ENCODE measurements around the gene SPRN. TPM values are rescaled to one million over a fixed set of nuclear protein-coding genes. Genes with fewer than 3 reads are reported as not detected.

Gene SPRN
- total RNA-seq, 1 experiment from 2014 or later: not detected

Small RNA genes within 50 kb of the gene (small RNA-seq; reads per million reads assigned to genes)
- gene AL360181.4 (0 reads per million in 2 experiments), gene MIR3944 (0.02 to 0.06 reads per million in 2 experiments)

Other genes starting within 250 kb of the SPRN start
- gene UTF1, start 194.4 kb downstream of the SPRN start, total RNA-seq (2014; rRNA removed; shearing (Covaris generic)): not detected in 2 replicates
- gene VENTX, start 186.8 kb downstream of the SPRN start, total RNA-seq (2014; rRNA removed; shearing (Covaris generic)): not detected in 2 replicates
- gene ADAM8, start 147.8 kb downstream of the SPRN start, total RNA-seq (2014; rRNA removed; shearing (Covaris generic)): 2.5 and 3.7 TPM in 2 replicates
- 52.9 and 55.9 TPM in 2 replicates for gene TUBGCP2, start 115.8 kb downstream of the SPRN start, total RNA-seq (2014; rRNA removed; shearing (Covaris generic))
- gene ZNF511, start 115.7 kb downstream of the SPRN start, total RNA-seq (2014; rRNA removed; shearing (Covaris generic)): 50.4 and 56.6 TPM in 2 replicates
- 0.20 TPM in 1 of 2 replicates, not detected in the other for gene CALY, start 87.7 kb downstream of the SPRN start, total RNA-seq (2014; rRNA removed; shearing (Covaris generic))
- gene PRAP1, start 77.3 kb downstream of the SPRN start, total RNA-seq (2014; rRNA removed; shearing (Covaris generic)): not detected in 2 replicates
- gene FUOM, start 66.6 kb downstream of the SPRN start, total RNA-seq (2014; rRNA removed; shearing (Covaris generic)): 5.0 and 7.2 TPM in 2 replicates
- 108 and 109 TPM in 2 replicates for gene ECHS1, start 51.3 kb downstream of the SPRN start, total RNA-seq (2014; rRNA removed; shearing (Covaris generic))
- 1.1 and 1.6 TPM in 2 replicates for gene PAOX, start 45.4 kb downstream of the SPRN start, total RNA-seq (2014; rRNA removed; shearing (Covaris generic))
- 16.6 and 27.1 TPM in 2 replicates for gene MTG1, start 30.5 kb downstream of the SPRN start, total RNA-seq (2014; rRNA removed; shearing (Covaris generic))
- 0.92 and 1.2 TPM in 2 replicates for gene SCART1, start 29.3 kb upstream of the SPRN start, total RNA-seq (2014; rRNA removed; shearing (Covaris generic))
- gene CYP2E1, start 102.7 kb upstream of the SPRN start, total RNA-seq (2014; rRNA removed; shearing (Covaris generic)): 1.4 and 1.6 TPM in 2 replicates
- gene SYCE1, start 141.0 kb upstream of the SPRN start, total RNA-seq (2014; rRNA removed; shearing (Covaris generic)): not detected in 2 replicates
- not detected in 2 replicates for gene FRG2B, start 202.2 kb upstream of the SPRN start, total RNA-seq (2014; rRNA removed; shearing (Covaris generic))